GM19238 (cell line): Measurements from ENCODE around the gene ADAMTSL1.

Experiments used
- DNase-seq: peaks from one replicate; pipeline ENCODE4 v3.0.0; 2011; ENCODE audit warnings: low spot score; ENCODE audit not compliant: insufficient read length

ADAMTSL1 gene

GRCh38 chr9:18555105-18555883 lies 81.3 kb downstream of the ADAMTSL1 start:
- no peak for DNase-seq

- no peak for DNase-seq
Observed at GRCh38 chr9:18564018-18564880, 90.3 kb downstream of the ADAMTSL1 start.

GRCh38 chr9:18566121-18566520 lies 92.2 kb downstream of the ADAMTSL1 start:
- no peak for DNase-seq

- no peak for DNase-seq
Observed at GRCh38 chr9:18568973-18569372, 95.0 kb downstream of the ADAMTSL1 start.

GRCh38 chr9:18569941-18570630 lies 96.1 kb downstream of the ADAMTSL1 start:
- no peak for DNase-seq

- no peak for DNase-seq
Observed at GRCh38 chr9:18573021-18573556, 99.1 kb downstream of the ADAMTSL1 start.

- DNase-seq, result no peak
Observed at GRCh38 chr9:18575686-18576085, 101.7 kb downstream of the ADAMTSL1 start.

GRCh38 chr9:18579536-18579935 lies 105.6 kb downstream of the ADAMTSL1 start:
- DNase-seq, result no peak

- DNase-seq, result no peak
Observed at GRCh38 chr9:18580151-18580550, 106.2 kb downstream of the ADAMTSL1 start.

GRCh38 chr9:18585996-18586395 lies 112.0 kb downstream of the ADAMTSL1 start:
- DNase-seq, result no peak

- DNase-seq, result no peak
Observed at GRCh38 chr9:18588002-18588401, 114.0 kb downstream of the ADAMTSL1 start.

- DNase-seq, result no peak
Observed at GRCh38 chr9:18591261-18591660, 117.3 kb downstream of the ADAMTSL1 start.

- DNase-seq, result no peak
Observed at GRCh38 chr9:18594837-18595236, 120.9 kb downstream of the ADAMTSL1 start.

GRCh38 chr9:18595597-18595996 lies 121.6 kb downstream of the ADAMTSL1 start:
- DNase-seq, result no peak

- DNase-seq, result no peak
Observed at GRCh38 chr9:18596920-18597319, 123.0 kb downstream of the ADAMTSL1 start.

GRCh38 chr9:18598969-18599368 lies 125.0 kb downstream of the ADAMTSL1 start:
- DNase-seq, result no peak

- no peak for DNase-seq
Observed at GRCh38 chr9:18601026-18601425, 127.1 kb downstream of the ADAMTSL1 start.

GRCh38 chr9:18601956-18602355 lies 128.0 kb downstream of the ADAMTSL1 start:
- DNase-seq, result no peak

GRCh38 chr9:18604767-18605730 lies 131.1 kb downstream of the ADAMTSL1 start:
- no peak for DNase-seq

GRCh38 chr9:18605766-18606180 lies 131.8 kb downstream of the ADAMTSL1 start:
- no peak for DNase-seq
